NCI-H510A (cell line): ENCODE results near the gene ZMYND8.
"Not testable (repeated sequence)": the region's sequence is repeated elsewhere in the genome, so short reads cannot be mapped to it uniquely, and the experiment has no call there.

Experiments
- DNase-seq: peaks from one replicate; lab custom pipeline; 2025; lab: John Stamatoyannopoulos, UW

The ZMYND8 gene

DNA sequence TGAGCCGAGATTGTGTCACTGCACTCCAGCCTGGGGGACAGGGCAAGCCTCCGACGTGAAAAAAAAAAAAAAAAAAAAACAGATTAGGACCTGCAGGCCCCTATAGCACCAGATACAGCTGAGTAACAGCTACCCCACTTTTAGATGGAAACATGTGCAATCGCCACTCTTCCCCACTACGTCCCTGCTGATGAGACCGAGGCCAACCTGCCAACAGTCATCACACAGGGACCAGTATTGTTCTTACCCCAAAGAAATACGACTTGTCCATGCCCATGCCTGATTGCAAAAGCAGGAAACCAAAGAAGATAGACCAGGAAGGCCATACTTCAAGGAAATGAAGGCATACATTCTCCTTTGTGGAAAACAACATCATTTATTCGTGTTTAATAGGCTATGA is 45.8 kb downstream of the ZMYND8 start:
- DNase-seq, result no peak

DNA sequence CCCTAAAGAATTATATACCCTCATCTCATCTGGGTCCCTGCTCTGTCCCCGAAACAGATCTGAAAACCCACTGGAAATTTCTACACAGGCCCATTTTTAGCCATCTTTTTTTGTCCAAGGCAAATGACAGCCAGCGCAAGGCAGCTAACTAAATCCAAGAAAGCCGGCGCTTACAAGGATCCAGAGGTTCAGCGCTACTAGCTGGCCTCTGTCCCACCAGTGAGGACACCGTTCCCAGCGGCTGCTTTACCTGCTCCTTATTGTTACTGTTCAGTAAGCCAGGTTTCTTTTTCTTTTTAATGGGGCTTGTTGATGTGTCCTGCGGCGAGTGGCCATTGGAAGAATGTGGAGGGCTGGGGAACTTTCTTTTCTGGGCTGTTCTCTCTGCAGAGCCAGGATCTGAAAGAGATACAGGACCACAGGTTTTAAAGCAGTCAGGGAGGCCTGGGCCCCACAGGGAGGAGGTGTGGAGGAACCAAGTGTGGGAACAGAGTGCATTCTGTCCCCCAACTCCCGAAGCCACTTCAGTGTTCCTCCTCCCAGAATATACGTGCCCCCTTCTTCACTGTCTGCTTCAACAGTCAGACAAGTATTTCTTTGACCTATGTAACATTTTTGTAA is 46.6 kb downstream of the ZMYND8 start:
- DNase-seq, result no peak

DNA sequence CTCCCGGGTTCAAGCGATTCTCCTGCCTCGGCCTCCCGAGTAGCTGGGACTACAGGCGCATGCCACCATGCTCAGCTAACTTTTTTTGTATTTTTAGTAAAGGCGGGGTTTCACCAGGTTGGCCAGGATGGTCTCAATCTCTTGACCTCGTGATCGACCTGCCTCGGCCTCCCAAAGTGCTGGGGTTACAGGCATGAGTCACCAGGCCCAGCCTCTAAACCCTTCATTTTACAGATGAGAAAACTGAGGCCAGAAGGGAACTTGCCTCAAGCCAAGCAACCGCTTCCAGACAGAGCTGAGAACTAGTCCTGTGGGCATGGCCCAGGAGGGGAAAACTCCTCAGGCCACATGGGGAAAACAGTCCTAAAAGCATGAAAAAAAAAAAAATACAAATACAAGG is 47.1 kb downstream of the ZMYND8 start:
- DNase-seq, result no peak

DNA sequence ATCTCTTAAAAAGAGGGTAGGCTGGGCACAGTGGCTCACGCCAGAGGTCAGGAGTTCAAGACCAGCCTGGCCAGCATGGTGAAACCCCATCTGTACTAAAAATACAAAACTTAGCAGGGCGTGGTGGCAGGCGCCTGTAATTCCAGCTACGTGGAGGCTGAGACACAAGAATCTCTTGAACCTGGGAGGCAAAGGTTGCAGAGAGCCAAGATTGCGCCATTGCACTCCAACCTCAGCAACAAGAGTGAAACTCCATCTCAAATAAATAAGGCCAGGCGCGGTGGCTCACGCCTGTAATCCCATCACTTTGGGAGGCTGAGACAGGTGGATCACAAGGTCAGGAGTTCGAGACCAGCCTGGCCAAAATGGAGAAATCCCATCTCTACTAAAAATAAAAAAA is 48.9 kb downstream of the ZMYND8 start:
- DNase-seq, result not testable (repeated sequence)

DNA sequence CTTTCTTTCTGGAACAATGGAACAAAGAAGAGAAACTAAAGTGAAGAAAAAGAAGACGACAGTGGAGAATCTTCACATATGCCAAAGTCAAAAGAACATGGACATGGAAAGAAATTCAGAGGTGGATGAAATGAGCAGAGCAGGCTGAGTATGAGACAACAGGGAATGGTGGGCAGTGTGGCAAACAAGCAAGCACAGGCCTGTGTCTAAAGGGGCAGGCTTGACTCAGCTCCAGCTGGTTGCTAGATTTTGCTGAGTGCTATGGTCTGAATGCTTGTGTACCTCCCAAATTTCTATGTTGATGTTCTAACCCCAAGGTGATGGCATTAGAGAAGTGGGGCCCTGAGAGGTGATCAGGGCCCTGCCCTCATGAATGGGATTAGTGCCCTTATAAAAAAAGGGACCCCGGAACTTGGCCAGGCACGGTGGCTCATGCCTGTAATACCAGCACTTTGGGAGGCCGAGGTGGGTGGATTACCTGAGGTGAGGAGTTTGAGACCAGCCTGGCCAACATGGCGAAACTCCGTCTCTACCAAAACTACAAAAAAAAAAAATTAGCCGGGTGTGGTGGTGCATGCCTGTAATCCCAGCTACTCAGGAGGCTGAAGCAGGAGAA is 49.6 kb downstream of the ZMYND8 start:
- no peak for DNase-seq

DNA sequence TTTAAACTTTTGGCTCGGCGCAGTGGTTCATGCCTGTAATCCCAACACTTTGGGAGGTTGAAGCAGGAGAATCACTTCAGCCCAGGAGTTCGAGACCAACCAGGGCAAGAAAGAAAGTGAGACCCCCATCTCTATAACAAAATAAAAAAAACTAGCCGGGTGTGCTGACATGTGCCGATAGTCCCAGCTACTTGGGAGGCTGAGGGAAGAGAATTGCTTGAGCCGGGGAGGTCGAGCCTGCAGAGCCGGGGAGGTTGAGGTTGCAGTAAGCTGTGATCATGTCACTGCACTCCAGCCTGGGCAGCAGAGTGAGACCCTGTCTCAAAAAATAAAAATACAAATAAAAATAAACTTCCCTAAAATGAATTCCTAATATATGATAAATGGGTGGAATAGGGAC is 50.4 kb downstream of the ZMYND8 start:
- no peak for DNase-seq

DNA sequence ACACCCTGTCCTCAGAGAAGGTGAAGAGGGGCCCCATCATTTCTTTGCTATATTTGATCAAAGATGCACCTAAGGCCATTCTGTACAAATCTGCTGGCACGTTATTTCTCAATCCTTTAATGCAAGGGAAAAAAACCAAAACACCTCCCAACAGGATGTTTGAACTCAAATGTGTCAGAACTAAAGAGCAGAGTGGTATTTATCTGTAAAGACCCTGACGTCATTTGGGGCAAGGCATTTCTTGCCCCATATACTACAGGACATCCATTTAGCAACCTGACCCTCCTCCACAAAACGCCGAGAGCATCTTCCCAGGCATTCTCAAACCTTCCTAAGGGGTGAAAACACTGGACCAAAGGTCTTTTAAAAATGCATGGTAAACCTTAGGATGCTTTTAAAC is 50.8 kb downstream of the ZMYND8 start:
- no peak for DNase-seq

DNA sequence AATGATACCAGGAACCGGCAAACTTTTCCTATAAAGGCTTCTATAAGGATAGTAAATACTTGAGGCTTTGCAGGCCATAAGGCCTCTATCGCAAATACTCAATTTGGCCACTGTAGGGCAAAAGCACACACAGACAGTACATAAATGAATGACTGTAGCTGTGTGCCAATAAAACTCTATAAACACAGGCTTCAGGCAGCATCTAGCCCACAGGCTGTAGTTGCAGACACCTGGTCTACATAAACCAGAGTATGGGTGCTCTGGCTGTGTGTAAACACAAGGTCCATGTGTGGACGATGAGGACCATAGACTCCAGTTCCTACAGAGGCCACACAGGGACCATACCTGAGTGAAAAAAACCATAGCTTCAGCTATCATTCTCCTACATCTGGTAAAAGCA is 52.2 kb downstream of the ZMYND8 start:
- no peak for DNase-seq

DNA sequence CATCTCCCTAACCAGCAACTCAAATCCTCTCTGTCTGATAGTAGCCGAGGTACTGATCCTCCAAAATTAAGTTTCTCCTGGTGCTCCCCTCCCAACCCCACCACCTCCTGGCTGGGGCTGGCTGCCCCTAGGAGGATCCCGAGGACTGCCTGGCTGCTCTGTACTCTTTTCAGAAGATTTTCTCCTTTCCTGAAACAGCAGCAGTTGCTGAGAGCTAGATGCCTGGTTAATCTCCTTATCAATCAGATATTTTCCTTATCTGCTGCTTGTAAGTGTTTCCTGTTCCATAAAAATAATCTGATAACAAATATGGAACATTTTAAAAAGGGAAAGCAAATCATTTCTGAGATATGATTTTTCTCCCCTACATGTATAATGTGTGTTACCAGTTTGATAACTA is 52.8 kb downstream of the ZMYND8 start:
- DNase-seq, result no peak

DNA sequence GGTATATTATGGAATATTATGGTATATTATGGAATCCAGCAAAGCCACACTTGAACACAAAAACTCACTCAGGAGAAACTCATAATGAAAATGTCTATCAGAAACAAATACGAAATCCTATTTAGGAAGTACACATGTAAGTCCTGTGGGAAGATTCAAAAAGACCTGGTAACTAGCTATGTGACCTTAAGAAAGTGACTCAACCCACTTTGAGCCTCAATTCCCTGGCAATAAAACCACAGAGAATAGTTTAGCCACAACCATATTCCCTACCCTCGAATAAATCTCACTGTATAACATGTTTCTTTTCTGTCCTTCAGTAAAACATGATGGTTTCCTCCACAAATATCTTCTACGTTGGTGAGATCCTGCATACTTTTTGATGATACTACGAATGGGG is 56.4 kb downstream of the ZMYND8 start:
- DNase-seq, result no peak

DNA sequence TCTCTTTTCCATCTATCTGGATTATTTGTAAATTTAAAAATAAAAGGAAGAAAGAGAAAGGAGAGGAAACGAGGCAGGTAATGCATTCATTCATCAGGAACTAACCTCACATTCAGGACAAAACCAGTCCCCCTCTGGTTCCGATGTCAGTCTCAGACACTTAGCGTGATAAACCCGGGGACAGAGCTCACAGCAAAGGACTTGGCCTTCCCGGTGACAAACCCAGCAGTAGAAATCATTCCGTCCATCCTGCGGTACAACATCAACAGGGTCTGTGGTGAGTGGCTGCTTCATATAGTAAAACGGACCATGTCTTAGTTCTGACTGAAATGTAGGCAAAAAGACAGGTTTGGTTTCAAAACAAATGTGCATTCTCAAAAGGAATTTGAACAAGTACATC is 57.9 kb downstream of the ZMYND8 start:
- DNase-seq, result no peak

DNA sequence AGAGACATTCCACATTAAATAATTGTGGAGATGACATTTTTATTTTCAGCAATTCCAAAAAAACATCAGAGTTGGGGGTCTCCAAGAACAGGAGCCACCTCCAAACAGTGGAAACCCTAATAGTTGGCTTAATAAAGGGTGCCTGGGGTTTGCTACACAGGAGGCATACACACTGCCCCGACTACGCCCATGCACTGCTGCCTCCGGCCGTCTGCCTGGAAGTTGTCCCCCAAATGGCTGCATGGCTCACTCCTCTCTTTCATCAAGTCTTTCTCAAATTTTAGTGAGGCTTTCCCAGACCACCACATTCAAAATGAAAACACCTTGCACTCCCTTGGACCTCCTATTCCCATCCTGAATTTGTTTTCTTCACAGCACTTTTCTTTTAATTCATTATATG is 58.8 kb downstream of the ZMYND8 start:
- no peak for DNase-seq

DNA sequence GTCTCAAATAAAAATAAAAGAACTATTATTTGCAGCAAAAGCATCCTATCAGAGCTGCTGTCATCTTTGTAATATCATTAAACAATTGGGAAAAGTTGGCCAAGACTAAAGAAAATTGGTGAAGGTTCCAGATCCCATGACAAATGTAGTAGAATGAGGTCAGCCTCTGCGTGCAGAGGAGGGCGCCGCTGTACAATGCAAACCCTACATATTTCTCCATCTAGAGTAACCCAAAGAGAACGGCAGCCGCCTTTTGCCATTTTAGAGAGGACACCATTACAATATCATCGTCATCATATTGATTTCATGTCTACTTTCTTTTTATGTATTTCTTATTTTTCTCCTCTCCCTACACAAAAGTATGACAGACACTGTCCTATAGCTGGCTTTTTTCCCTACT is 59.5 kb downstream of the ZMYND8 start:
- DNase-seq, result no peak

DNA sequence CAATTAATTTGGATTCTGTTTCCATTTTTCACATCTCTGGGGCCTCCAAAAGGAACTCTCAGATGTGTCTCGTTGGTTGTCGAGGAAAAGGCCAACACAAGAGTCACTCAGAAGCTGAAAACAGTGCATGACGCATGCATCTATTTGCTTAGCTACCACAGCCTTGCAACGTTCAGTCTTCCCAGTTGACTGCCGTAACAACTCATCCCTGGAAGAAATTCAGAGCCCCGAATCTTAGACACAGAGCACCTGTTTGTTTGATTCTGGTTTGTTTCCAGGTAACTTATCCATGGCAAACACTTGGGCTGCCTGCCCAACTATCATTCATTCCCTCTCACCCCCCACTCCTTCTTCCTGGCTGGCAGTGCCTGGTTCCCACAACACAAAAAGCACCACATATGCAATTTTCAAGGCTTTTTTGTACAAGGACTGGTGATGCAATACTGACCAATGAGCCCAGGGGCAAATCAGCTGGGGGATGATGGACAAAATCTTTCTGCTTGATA is 60.5 kb downstream of the ZMYND8 start:
- no peak for DNase-seq

DNA sequence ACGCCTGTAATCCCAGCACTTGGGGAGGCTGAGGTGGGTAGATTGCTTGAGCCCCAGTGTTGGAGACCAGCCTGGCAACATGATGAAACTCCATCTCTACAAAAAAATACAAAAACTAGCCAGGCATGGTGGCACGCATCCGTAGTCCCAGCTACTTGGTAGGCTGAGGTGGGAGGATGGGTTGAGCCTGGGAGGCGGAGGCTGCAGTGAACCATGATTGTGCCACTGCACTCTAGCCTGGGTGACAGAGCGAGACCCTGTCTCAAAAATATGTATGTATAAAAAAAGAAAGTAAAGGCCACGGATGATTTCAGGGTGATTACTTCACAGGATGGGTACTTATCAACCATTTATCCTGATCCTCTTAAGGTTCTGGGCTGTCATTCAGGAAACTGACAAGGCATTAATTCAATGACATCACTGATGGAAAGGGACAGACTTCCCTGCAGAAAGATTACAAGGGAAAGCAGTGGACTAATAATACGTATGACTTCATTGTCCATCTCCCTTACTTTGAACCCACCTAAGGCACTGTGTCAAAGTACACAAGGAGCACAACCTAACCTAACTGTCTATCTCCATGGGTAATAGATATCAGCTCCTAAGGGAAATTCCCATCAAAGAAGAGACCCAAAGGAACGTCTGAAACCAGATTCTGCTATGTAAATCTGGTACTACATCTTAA is 61.2 kb downstream of the ZMYND8 start:
- DNase-seq, result no peak

DNA sequence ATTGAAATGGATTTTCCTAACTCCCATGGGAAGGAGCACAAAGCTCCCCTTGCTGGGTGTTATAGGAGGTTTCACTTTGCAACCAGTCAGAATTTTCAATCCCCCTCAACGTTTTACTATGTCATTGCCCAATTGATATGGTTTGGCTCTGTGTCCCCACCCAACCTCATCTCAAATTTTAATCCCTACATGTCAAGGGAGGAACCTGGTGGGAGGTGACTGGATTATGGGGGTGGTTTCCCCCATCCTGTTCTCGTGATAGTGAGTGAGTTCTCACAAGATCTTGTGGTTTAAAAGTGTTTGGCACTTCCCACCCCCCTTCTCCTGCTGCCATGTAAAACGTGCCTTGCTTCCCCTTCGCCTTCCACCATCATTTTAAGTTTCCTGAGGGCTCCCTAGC is 62.9 kb downstream of the ZMYND8 start:
- DNase-seq, result no peak

DNA sequence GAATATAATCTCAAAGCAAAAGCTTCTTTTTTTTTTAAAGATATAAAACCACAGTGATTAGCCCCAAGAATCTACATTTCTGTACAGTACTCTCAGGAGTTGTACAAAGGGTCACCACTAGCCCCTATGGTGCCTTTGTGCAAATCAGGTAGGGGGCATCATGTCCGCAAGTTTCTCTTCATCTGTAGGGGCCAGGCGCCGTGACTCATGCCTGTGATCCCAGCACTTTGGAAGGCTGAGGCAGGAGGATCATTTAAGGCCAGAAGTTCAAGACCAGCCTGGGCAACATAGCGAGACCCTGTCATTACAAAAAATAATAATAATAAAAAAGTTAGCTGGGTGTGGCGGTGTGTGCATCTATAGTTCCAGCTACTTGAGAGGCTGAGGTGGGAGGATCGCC is 63.9 kb downstream of the ZMYND8 start:
- DNase-seq, result no peak

DNA sequence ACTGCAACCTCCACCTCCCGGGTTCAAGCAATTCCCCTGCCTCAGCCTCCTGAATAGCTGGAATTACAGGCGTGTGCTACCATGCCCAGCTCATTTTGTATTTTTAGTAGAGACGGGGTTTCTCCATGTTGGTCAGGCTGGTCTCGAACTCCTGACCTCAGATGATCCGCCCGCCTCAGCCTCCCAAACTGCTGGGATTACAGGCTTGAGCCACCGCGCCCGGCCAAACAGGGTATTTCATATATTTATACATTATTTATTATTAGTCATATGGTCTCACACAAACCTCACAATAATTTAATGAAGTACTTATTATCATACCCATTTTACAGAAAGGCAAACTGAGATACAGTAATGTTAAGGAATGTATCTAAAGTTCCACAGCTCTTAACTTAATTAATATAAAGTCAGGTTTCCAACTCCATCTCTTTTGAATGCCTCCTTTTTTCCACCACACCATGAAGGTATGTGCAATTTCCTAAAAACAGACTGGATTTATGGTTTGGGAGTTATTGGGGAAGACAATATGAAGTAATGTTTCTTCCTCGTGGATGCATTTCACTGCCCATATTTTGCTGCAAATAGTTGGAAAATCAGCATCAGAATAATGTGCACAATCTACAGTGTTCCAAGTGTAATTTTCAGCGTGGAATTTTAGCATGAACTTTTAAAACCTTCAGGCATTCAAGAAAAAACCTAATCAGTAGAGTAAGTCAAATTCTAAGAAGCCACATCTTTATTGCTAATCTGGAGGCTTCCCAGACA is 65.7 kb downstream of the ZMYND8 start:
- no peak for DNase-seq

DNA sequence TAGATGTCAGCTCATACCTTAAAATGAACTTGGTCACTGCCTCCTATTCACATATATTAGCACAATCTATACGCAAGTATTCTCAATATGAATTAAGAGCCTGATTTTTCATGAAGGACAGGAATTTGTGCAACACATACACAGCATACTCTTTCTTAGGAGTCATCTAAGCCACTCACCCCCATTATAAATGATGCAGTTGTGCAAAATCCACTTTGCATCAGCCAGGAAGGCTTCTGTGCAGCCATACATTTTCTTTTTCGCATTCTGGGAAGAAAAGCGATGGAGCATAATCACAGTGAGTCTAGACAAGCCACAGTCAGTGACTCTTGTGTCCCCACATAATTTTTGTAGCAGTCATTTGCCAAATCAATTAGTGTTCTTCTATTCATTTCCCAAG is 66.5 kb downstream of the ZMYND8 start:
- no peak for DNase-seq

DNA sequence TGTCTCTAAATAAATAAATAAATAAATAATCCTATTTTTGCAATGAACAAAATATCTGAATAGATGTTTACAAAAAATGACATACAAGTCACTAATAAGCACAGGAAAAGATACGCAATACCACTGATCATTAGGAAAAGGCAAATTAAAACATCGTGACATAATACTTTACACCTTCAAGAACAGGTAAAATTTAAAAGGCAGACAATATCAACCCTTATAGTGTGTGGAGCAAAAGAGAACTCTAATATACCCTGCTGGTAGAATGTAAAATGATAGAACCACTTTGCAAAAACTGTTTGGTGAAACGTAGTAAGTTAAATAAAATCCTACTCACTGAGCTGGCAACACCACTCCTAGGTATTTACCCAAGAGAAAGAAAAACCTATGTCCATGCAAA is 67.4 kb downstream of the ZMYND8 start:
- DNase-seq, result no peak

DNA sequence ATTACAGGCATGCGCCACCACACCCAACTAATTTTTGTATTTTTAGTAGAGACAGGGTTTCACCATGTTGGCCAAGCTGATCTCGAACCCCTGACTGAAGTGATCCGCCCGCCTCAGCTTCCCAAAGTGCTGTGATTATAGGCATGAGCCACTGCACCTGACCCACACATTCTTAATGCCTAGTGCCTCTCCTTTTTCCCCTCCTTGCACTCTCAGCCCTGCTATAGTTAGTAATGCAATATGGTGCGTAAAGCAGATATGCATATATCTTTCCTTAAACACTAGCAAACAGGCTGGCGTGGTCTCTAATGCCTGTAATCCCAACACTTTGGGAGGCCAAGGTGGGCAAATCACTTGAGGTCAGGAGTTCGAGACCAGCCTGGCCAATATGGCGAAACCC is 68.0 kb downstream of the ZMYND8 start:
- DNase-seq, result not testable (repeated sequence)

DNA sequence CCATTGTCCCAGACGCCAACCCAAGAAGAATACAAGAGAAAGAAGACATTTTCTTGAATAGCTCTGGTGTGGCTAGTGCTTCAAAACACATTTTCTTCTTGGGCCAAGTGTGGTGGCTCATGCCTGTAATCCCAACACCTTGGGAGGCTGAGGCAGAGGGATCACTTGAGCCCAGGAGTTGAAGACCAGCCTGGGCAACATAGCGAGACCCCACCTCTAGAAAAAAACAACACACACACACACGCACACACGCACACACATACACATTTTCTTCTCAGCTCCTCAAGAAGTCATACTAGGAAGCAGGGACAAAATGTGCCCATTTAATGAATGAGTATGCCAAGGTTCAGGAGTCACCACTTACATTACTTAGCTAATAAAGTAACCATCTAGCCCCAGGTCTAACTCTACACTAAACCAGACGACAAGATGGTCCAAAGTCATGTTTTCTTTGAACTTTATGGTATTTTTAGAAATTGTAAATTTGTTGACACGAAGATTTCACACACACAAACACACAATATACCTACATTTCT is 68.8 kb downstream of the ZMYND8 start:
- no peak for DNase-seq

DNA sequence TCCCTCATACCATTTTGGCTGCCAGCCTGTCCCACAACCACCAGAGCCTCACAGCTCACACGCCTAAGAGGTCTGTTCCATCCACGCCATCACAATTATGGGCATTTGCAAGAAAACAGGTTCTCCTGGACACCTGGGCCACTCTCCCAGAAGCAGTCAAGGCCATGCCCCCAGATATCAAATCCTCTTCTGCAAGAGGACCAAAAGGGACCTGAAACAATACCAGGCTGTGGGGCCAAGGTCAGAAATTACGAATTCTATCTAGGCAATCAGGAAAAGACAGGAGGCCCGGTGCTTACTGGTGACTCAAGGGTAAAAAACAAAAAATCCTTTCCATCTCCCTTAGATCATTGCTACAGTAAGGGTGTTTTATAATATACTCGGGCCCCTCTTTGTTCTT is 69.8 kb downstream of the ZMYND8 start:
- DNase-seq, result no peak
